PC-3 (cell line): ENCODE data around the gene MAPKAP1. TPM values are rescaled to one million over a fixed set of nuclear protein-coding genes. Genes with fewer than 3 reads are reported as not detected.

Source experiments
- ATAC-seq: fragments of 200-7000 bp; cut with Tn5 transposase; 2 replicates; pipeline ENCODE4 v1.9.1; 2020; ENCODE audit warnings: mild to moderate bottlenecking, moderate library complexity
- BruUV-seq: library from RNA; stranded (reverse); fragments of 400-500 nt; replicated peaks from 2 replicates; lab custom pipeline; 2021; lab: Mats Ljungman, UMichigan
- CTCF ChIA-PET: fragments of 300-600 bp; sonication (Branson Sonifier 250); formaldehyde crosslinking; loops from one replicate; lab custom pipeline; 2022; ENCODE audit warnings: antibody characterized with exemption; lab: Charles Lee
- POLR2A ChIA-PET: fragments of 300-600 bp; sonication (Branson Sonifier 250); formaldehyde crosslinking; loops from one replicate; lab custom pipeline; 2022; ENCODE audit warnings: antibody characterized with exemption; ENCODE audit not compliant: unreplicated experiment; lab: Charles Lee
- DNase-seq: peaks from one replicate; pipeline ENCODE4 v3.0.0-alpha.2; 2015
- H2AFZ ChIP-seq: fragments of 300-600 bp; sonication (generic); 2 replicates; pipeline ENCODE4 v1.6.0; 2016; ENCODE audit warnings: antibody characterized with exemption, low read length
- H3F3A ChIP-seq: fragments of 300-600 bp; sonication (generic); one replicate; pipeline ENCODE4 v1.6.0; 2017; ENCODE audit warnings: antibody characterized with exemption, low read length, control low read depth, mild to moderate bottlenecking; ENCODE audit not compliant: unreplicated experiment
- H3K27ac ChIP-seq: fragments of 300-600 bp; sonication (generic); 2 replicates; pipeline ENCODE4 v1.5.1; 2016; ENCODE audit warnings: mild to moderate bottlenecking, low read length
- H3K27me3 ChIP-seq: fragments of 300-600 bp; sonication (generic); 2 replicates; pipeline ENCODE4 v1.6.1; 2016; ENCODE audit warnings: low read length, mixed read lengths
- H3K36me3 ChIP-seq: fragments of 300-600 bp; sonication (generic); 2 replicates; pipeline ENCODE4 v1.6.1; 2016; ENCODE audit warnings: low read depth, mixed run types, low read length, mixed read lengths
- H3K4me1 ChIP-seq: fragments of 300-600 bp; sonication (generic); 2 replicates; pipeline ENCODE4 v1.5.1; 2016; ENCODE audit warnings: low read length; ENCODE audit not compliant: insufficient read depth
- H3K4me2 ChIP-seq: fragments of 300-600 bp; sonication (generic); 2 replicates; pipeline ENCODE4 v1.6.0; 2016; ENCODE audit warnings: low read length
- H3K4me3 ChIP-seq: fragments of 300-600 bp; sonication (generic); 2 replicates; pipeline ENCODE4 v1.5.1; 2016; ENCODE audit warnings: mild to moderate bottlenecking, low read length, mixed read lengths
- H3K79me2 ChIP-seq: fragments of 300-600 bp; sonication (generic); 2 replicates; pipeline ENCODE4 v1.6.1; 2017; ENCODE audit warnings: low read length, mixed read lengths
- H3K9ac ChIP-seq: fragments of 300-600 bp; sonication (generic); 2 replicates; pipeline ENCODE4 v1.6.0; 2016; ENCODE audit warnings: mild to moderate bottlenecking, low read length
- H3K9me2 ChIP-seq: fragments of 300-600 bp; sonication (generic); replicated peaks from 2 replicates; pipeline ENCODE4 v1.6.1; 2016; ENCODE audit warnings: mixed run types, low read length, mixed read lengths
- H3K9me3 ChIP-seq: fragments of 300-600 bp; sonication (generic); 2 replicates; pipeline ENCODE4 v1.6.1; 2016; ENCODE audit warnings: low read length, mixed read lengths
- H4K20me1 ChIP-seq: fragments of 300-600 bp; sonication (generic); 2 replicates; pipeline ENCODE4 v1.6.1; 2016; ENCODE audit warnings: low read length, mixed read lengths
- CTCF ChIP-seq: fragments of 300-600 bp; sonication (generic); conservative IDR thresholded peaks from 2 replicates; pipeline ENCODE4 v1.5.1; 2017; ENCODE audit warnings: antibody characterized with exemption, low read depth, mild to moderate bottlenecking, low read length
- EZH2 ChIP-seq: fragments of 300-600 bp; sonication (generic); IDR thresholded peaks from one replicate; pipeline ENCODE4 v1.6.1; 2017; ENCODE audit warnings: antibody characterized with exemption, mild to moderate bottlenecking, low read length; ENCODE audit not compliant: unreplicated experiment
- EZH2phosphoT487 ChIP-seq: fragments of 300-600 bp; sonication (generic); IDR thresholded peaks from 2 replicates; pipeline ENCODE4 v1.6.1; 2018; ENCODE audit warnings: mild to moderate bottlenecking, antibody characterized with exemption, low read length, borderline replicate concordance
- intact Hi-C: fragments of 100-400 bp; cut with micrococcal nuclease; formaldehyde crosslinking; loops from 2 replicates; pipeline ENCODE4 v1.9.0; 2023
- total RNA-seq: library from RNA; depleted of rRNA; stranded (reverse); fragments of >200 nt; gene quantifications from 2 replicates; pipeline ENCODE4 v1.2.3, GENCODE V29; 2014

MAPKAP1 gene
- total RNA-seq, 1 experiment from 2014 or later = 128 TPM

DNA sequence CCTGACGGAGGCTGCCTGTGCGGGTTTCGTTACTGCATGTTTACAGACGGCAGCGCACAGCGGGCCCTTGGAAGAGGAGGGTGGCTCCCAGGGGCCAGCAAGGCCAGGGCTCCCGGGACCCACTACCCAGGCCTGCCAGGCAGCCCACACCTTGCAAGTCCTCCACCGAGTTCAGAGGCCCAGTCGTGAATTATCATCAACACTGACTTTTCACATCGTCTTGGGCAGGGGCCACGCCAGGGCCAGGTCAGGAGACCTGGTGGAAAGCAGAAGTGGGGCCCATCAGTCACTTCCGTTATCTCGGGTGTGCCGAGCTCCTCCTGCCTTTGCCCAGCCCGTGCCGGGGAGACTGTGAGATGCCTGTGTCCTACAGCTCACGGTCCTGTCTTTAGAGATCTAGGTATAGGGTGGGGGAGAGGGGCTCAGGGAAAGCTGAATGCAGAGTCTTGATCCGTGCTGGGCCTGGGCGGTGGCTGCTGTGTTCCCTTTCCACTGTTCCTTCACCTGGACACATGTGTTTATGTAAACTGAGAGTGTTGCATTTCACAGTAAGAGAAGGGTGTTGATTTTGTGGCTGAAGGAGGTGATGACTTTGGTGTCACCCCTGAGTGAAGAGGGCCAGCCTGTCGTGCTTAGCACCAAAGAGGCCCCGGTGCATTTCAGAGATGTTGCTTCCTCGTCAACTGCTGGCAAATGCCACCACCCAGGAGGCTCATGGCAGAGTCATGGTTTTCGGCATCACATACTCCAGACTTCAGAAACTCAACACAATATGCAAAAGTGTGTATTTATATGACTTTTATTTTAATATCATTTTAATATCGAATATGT, 270.2 kb downstream of the MAPKAP1 start:
- Histone ChIP-seq H3K4me1 (no peaks in the 10 kb centered on the region), H3K9me2 (no peaks in the 10 kb centered on the region), H2AFZ (no peak overlapping the region), H3K27me3 (no peaks in the 10 kb centered on the region), H3F3A (no peaks in the 10 kb centered on the region), H3K36me3 (no peaks in the 10 kb centered on the region), H3K4me2 (no peak overlapping the region), H3K27ac (no peak overlapping the region), H4K20me1 (no peaks in the 10 kb centered on the region), H3K79me2 (no peaks in the 10 kb centered on the region), H3K9ac (no peak overlapping the region), H3K9me3 (no peaks in the 10 kb centered on the region), H3K4me3 (no peak overlapping the region)
- DNase-seq (no peak), ATAC-seq (no peak)
- ChIA-PET CTCF (no interaction called here), POLR2A (no interaction called here)
- no TSS peak for BruUV-seq
- intact Hi-C loops = no loop called here
- TF ChIP-seq CTCF (no peak), EZH2phosphoT487 (no peak), EZH2 (no peak)

- POLR2A ChIA-PET = no interaction called here
- no peaks in the 10 kb centered on the region for H3K36me3 ChIP-seq
- H2AFZ ChIP-seq = no peak overlapping the region
- H3K9me3 ChIP-seq = no peaks in the 10 kb centered on the region
- intact Hi-C loops = no loop called here
- no peak for ATAC-seq
- no TSS peak for BruUV-seq
- H3K27ac ChIP-seq = no peak overlapping the region
- TF ChIP-seq CTCF (no peak), EZH2 (no peak), EZH2phosphoT487 (no peak)
- H3K9ac ChIP-seq = no peak overlapping the region
- no peak for DNase-seq
- H3K4me3 ChIP-seq = no peak overlapping the region
- CTCF ChIA-PET = no interaction called here
- no peaks in the 10 kb centered on the region for H3F3A ChIP-seq
- H3K4me2 ChIP-seq = no peak overlapping the region
- no peaks in the 10 kb centered on the region for H3K27me3 ChIP-seq
- H4K20me1 ChIP-seq = no peaks in the 10 kb centered on the region
- no peaks in the 10 kb centered on the region for H3K4me1 ChIP-seq
- no peaks in the 10 kb centered on the region for H3K79me2 ChIP-seq
- no peaks in the 10 kb centered on the region for H3K9me2 ChIP-seq
Measured at GRCh38 chr9:125435776-125436612, 271.0 kb downstream of the MAPKAP1 start.
